ENCODE data around the gene SYT1.

GRCh38 chr12:79119796-79120195, 255.2 kb downstream of the SYT1 start:
- TF ChIP-seq CTCF (IDR thresholded peaks at IDR 0.05) (no peak), POLR2A (IDR thresholded peaks at IDR 0.05) (no peak)

Data from Peyer's patch (tissue), 4 donors.